Measurements from ENCODE around the gene TMEM250. TPM values are rescaled to one million over a fixed set of nuclear protein-coding genes. Genes with fewer than 3 reads are reported as not detected.

TMEM250 gene
- total RNA-seq, 1 donor from 2014 or later: 30.7 TPM

DNA sequence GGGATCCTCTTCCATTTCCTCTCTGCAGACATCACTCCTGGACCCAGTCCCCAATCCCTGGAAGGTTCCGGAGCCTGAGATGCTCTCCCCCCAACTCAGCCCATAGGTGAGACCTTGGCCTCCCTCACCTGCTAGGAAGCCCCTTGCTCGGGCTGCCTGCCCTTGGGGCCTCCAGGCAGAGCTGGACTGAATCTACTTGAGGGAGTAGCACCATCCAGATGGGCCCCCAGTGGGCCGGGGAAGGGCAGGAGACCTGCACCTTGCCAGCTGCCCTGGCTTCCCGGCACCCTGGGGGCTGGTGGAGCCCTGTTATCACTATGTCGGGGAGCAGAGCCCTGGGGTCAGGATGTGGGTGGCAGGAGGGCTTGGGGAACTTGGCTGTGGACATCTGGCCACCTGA, 26.9 kb upstream of the TMEM250 start:
- ATAC-seq: no peak
- Histone ChIP-seq H3K36me3 (no peaks in the 10 kb centered on the region), H3K27ac (no peak overlapping the region), H3K27me3 (peaks cover 62% of the 10 kb centered on the region), H3K9me3 (no peaks in the 10 kb centered on the region), H3K4me1 (no peaks in the 10 kb centered on the region), H3K4me3 (no peak overlapping the region)
- DNase-seq: no peak
- intact Hi-C loops (cut with DNase I): no loop called here
- TF ChIP-seq, protein P1, sequence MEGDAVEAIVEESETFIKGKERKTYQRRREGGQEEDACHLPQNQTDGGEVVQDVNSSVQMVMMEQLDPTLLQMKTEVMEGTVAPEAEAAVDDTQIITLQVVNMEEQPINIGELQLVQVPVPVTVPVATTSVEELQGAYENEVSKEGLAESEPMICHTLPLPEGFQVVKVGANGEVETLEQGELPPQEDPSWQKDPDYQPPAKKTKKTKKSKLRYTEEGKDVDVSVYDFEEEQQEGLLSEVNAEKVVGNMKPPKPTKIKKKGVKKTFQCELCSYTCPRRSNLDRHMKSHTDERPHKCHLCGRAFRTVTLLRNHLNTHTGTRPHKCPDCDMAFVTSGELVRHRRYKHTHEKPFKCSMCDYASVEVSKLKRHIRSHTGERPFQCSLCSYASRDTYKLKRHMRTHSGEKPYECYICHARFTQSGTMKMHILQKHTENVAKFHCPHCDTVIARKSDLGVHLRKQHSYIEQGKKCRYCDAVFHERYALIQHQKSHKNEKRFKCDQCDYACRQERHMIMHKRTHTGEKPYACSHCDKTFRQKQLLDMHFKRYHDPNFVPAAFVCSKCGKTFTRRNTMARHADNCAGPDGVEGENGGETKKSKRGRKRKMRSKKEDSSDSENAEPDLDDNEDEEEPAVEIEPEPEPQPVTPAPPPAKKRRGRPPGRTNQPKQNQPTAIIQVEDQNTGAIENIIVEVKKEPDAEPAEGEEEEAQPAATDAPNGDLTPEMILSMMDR (IDR thresholded peaks at IDR 0.05): no peak

DNA sequence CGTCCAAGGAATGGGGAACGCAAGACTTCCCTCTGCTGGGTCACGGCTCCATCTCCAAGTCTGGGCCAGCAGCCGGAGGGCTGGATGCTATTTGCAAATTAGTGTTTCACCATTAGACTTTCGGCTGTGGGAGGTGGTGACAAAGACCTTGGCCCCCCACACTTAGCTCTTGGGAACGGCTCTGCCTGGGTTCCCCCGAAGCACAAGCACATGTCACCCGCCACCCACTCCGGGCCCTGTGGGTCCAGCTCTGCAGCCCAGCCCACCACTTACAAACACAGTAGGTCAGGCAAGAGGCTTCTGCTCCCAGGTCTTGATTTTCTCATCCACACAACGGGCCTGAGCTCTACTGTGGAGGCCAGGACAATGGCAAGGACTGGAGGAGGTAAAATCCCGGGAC, 25.8 kb upstream of the TMEM250 start:
- Histone ChIP-seq H3K4me1 (no peaks in the 10 kb centered on the region), H3K27me3 (peaks cover 62% of the 10 kb centered on the region), H3K4me3 (no peak overlapping the region), H3K27ac (no peak overlapping the region), H3K9me3 (no peaks in the 10 kb centered on the region), H3K36me3 (no peaks in the 10 kb centered on the region)
- DNase-seq (no peak), ATAC-seq (no peak)
- TF ChIP-seq, protein P1 (IDR thresholded peaks at IDR 0.05): no peak
- intact Hi-C loops (cut with DNase I): no loop called here

DNA sequence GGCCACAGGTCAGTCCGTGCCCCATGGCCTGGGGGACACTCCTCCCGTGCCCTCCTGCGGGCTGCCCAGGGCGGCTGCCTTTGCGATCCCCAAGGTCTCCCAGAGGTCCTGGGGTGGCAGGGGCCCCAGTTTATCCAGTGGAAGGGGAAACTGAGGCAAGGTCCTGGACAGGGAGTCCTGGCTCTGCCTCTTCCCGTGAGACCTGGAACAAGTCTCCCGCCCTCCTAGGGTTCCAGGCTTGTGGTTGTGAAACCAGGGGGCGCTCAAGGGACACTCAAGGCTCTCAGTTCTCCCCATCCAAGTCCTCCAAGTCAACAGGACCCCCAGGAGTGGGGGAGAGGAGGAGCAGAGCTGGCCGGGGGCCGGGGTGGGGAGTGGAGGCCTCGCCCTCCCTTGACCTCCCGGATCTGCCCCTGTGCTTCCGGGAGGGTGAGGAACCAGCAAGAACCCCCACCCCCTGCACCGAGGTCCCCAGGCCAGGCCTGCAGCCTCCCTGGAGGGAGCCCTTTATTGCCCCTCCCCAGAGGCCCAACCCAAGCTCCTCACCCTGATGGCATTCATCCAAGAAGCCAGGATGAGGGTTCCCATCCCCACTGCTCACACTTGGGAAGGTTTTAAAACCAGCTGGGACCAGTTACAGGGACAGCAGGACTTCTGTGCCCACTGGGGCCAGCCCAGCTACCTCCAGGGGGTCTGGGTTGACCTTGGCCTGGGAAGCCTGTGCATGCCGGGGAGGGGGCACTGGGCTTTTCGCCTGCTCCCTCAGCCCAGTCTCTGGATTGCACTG, 24.7 kb upstream of the TMEM250 start:
- intact Hi-C loops (cut with DNase I): no loop called here
- H3K27me3 ChIP-seq: peaks cover 64% of the 10 kb centered on the region
- DNase-seq (no peak), ATAC-seq (no peak)
- H3K36me3 ChIP-seq: no peaks in the 10 kb centered on the region
- no peaks in the 10 kb centered on the region for H3K9me3 ChIP-seq
- TF ChIP-seq, protein P1 (IDR thresholded peaks at IDR 0.05): peak; percentile 14
- H3K4me3 ChIP-seq: no peak overlapping the region
- H3K4me1 ChIP-seq: no peaks in the 10 kb centered on the region
- H3K27ac ChIP-seq: no peak overlapping the region

DNA sequence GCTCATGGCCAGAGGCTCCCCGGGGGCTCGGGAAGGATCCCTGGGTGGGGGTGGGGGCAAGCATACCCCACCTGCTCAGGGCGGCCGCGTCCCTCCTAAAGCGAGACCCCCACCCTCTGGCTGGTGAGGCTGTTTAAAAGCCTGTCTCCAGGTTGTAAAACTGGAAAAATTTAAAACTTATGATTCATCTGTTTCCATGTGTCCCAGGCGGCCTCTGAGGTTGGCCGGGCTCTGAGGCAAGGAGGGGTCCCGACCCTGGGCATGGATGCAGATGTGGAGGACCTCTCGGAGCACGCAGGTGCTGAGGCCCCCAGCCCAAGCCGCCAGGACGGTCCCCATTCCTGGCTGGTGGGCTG, 24.2 kb upstream of the TMEM250 start:
- TF ChIP-seq, protein P1 (IDR thresholded peaks at IDR 0.05): no peak
- H3K27me3 ChIP-seq: peaks cover 60% of the 10 kb centered on the region
- intact Hi-C loops (cut with DNase I): no loop called here

DNA sequence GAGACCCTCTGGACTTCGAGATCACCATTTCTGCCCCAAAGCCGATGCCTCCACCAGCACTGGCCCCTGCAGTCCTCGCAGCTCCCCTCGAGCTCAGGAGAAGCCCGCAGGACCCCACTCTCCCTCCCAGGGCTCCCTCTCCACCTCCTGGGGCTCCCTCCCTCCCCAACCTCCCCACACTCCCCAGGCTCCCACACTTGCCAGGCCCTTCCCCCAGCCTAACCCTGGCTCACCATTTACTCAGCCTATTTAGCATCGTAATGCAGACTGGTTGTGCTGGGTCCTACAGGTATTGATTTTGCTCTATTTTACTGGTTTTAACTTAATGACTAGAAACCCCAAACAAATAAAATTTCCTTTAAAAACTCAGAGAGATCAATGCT, 23.7 kb upstream of the TMEM250 start:
- ATAC-seq (no peak), DNase-seq (no peak)
- Histone ChIP-seq H3K9me3 (no peaks in the 10 kb centered on the region), H3K27ac (no peak overlapping the region), H3K27me3 (peaks cover 56% of the 10 kb centered on the region), H3K4me1 (no peaks in the 10 kb centered on the region), H3K4me3 (no peak overlapping the region), H3K36me3 (no peaks in the 10 kb centered on the region)
- TF ChIP-seq, protein P1 (IDR thresholded peaks at IDR 0.05): no peak
- intact Hi-C loops (cut with DNase I): no loop called here

More for the DNA sequence above, 24.2 kb upstream of the TMEM250 start:
- no peak overlapping the region for H3K27ac ChIP-seq
- no peaks in the 10 kb centered on the region for H3K36me3 ChIP-seq
- no peak for ATAC-seq
- H3K4me1 ChIP-seq: no peaks in the 10 kb centered on the region
- no peaks in the 10 kb centered on the region for H3K9me3 ChIP-seq
- no peak for DNase-seq
- H3K4me3 ChIP-seq: no peak overlapping the region
